ENCODE data around the gene KCNH6.

GRCh38 chr17:63538693-63539595, 15.8 kb downstream of the KCNH6 start:
- TF ChIP-seq GATA2 (IDR thresholded peaks at IDR 0.05; ENCODE audit: low read depth, low read length) (no peak), GATA3 (IDR thresholded peaks at IDR 0.05; ENCODE audit: low read depth, low read length) (no peak)
